Activated naive CD4-positive, alpha-beta T cell treated with anti-CD3 and anti-CD28 coated beads, Interleukin-2, amount 10 ng/mL, durations not matched to agents 7 days and 5 days (primary cell): ENCODE data around the gene GAREM1.
A peak's percentile ranks its signal among the peaks of the same experiment; 100 is the strongest.

ENCODE experiments used
- CTCF ChIA-PET: fragments of 350-600 bp; sonication (Branson Sonifier 250); formaldehyde crosslinking; loops from one replicate; lab custom pipeline; 2021; ENCODE audit warnings: antibody characterized with exemption; lab: Charles Lee
- DNase-seq: peaks from one replicate; pipeline ENCODE4 v3.0.0-alpha.2; 2020
- H3K27ac Mint-ChIP-seq: one replicate; pipeline ENCODE4 v1.8.0; 2021; ENCODE audit warnings: mild to moderate bottlenecking, moderate library complexity, mixed read lengths
- H3K27me3 Mint-ChIP-seq: one replicate; pipeline ENCODE4 v1.8.0; 2021; ENCODE audit warnings: mild to moderate bottlenecking, mixed read lengths
- H3K36me3 Mint-ChIP-seq: one replicate; pipeline ENCODE4 v1.8.0; 2021; ENCODE audit warnings: mixed read lengths
- H3K4me1 Mint-ChIP-seq: one replicate; pipeline ENCODE4 v1.8.0; 2021; ENCODE audit warnings: mixed read lengths
- H3K4me3 Mint-ChIP-seq: one replicate; pipeline ENCODE4 v1.8.0; 2021; ENCODE audit warnings: mild to moderate bottlenecking, moderate library complexity, mixed read lengths
- H3K9me3 Mint-ChIP-seq: one replicate; pipeline ENCODE4 v1.8.0; 2021; ENCODE audit warnings: mixed read lengths

GAREM1 gene

GRCh38 chr18:32472841-32473240 lies 2.2 kb upstream of the GAREM1 start:
- Mint-ChIP-seq H3K36me3 (no peaks in the 10 kb centered on the region), H3K4me3 (no peak overlapping the region), H3K27me3 (peaks cover 66% of the 10 kb centered on the region), H3K9me3 (no peaks in the 10 kb centered on the region), H3K27ac (no peak overlapping the region), H3K4me1 (peaks cover 29% of the 10 kb centered on the region)
- CTCF ChIA-PET, result interaction anchor here (1.0 to 1.6 kb wide), 2 partner anchors 204 to 315 kb away, joined by 3 read pairs; no protein-coding TSS in a partner anchor
- DNase-seq, result no peak

DNA sequence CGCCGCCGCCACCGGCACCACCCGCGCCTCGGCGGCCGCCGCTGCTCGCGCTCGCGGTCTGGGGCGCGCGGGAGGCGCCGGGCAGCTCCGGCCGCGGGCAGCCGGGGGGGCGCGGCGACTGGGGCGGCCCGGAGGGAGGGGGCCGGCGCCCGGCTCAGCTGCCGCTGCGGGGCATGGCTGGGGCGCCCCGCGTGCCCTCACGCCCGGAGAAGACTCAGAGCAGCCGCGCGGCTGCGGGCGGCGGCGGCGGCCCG lies 295 bp downstream of the GAREM1 start:
- Mint-ChIP-seq H3K4me3 (no peak overlapping the region), H3K4me1 (peaks cover 30% of the 10 kb centered on the region), H3K27me3 (peaks cover 57% of the 10 kb centered on the region), H3K9me3 (no peaks in the 10 kb centered on the region), H3K27ac (no peak overlapping the region), H3K36me3 (no peaks in the 10 kb centered on the region)
- CTCF ChIA-PET, result interaction anchor here (0.9 to 2.4 kb wide), 6 partner anchors 58 to 312 kb away, joined by 3 to 9 read pairs (median 6); no protein-coding TSS in a partner anchor
- DNase-seq, result no peak

DNA sequence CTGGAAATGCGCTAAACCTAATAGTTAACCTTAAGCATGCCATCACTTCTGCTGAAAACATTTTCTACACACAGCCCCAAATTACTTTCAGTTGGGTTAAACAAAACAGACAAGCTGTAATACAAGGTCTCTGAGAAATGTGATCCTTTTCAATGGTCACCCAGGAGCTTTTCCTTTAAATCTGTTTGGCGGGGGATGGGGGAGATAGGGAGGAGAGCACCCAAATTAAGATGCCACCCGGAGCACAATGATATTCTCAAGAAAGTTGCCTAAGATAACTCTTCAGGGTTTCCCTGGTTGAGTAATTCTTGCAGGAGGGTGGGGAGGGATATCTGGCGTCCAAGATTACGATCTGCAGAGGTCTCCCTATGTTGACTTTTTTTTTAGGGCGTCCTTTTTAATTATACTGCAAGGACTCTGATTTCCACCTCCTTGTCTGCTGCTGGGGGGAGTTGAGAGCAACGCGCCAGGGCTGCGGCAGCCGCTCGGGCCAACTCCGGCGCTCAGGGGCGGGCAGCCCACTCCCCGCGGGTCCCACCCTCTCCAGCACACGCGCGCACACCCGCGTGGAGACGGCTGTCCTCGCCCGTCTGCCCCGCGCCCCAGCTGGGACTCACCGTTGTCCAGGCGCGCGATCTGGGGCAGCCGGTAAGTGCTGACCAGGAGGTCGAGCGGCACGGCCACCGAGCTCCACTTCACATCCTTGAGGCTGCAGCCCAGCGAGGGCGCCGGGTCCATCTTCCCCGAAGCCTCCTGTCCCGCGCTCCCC lies 807 bp downstream of the GAREM1 start:
- Mint-ChIP-seq H3K36me3 (no peaks in the 10 kb centered on the region), H3K4me1 (peaks cover 30% of the 10 kb centered on the region), H3K27ac (no peak overlapping the region), H3K9me3 (no peaks in the 10 kb centered on the region), H3K27me3 (peaks cover 54% of the 10 kb centered on the region), H3K4me3 (peak overlapping the region; percentile 77)
- peak; percentile 24 for DNase-seq
- CTCF ChIA-PET, result interaction anchor here (0.9 to 2.4 kb wide), 4 partner anchors 59 to 312 kb away, joined by 3 to 9 read pairs (median 6); no protein-coding TSS in a partner anchor

DNA sequence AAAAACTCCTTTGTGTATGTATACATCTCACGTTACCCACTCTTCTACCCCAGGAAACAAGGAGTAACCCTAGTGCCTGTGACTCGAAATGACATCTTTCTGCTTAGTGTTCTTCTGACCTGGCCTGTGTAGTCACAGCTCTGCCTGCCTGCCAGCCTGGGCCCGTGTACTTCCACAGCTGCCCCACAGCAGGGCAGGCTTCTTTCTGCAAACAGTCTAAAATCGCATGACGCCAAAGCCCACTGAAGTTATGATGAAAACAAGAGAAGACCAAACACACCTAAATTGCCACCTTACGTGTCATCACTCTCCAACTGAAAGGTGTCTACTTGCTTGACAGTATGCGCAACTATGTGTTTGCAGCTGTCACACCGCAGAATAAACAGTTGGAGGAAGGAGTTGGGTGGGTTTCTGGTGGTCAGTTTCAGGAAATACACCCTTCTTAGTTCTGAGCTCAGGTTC lies 1.5 kb downstream of the GAREM1 start:
- no peaks in the 10 kb centered on the region for H3K9me3 Mint-ChIP-seq
- peaks cover 30% of the 10 kb centered on the region for H3K4me1 Mint-ChIP-seq
- no peaks in the 10 kb centered on the region for H3K36me3 Mint-ChIP-seq
- H3K27ac Mint-ChIP-seq, result no peak overlapping the region
- no peak for DNase-seq
- H3K4me3 Mint-ChIP-seq, result peak overlapping the region; percentile 77
- H3K27me3 Mint-ChIP-seq, result peaks cover 54% of the 10 kb centered on the region
- CTCF ChIA-PET, result interaction anchor here (2.4 kb wide), 1 partner anchor 83 kb away, joined by 7 read pairs; no protein-coding TSS in a partner anchor

- DNase-seq, result no peak
Observed at GRCh38 chr18:32468147-32468845, 2.4 kb downstream of the GAREM1 start.

DNA sequence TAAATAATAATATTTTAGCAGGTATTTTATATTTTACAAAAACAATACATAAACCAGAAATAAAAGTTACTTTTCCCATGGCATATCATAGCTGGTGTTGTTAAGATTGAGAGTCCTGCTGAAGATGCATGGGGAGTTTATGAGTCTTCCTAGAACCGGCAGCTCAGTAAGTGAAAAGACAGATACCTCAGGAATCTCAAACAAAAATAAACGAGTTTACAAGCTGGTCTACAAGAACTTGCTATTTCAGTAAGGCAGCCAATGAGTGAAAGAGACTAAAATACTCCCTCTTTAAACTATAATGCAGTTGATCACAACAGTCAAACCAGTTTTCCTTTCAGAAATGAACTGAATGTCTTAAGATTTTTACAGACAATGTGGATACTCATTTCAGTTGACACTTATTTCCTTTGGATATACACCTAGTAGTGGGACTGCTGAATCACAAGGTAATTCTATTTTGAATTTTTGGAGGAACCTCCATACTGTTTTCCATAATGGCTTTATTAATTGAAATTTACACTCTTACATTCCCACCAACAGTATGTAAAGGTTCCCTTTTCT lies 8.9 kb downstream of the GAREM1 start:
- CTCF ChIA-PET, result no interaction called here
- no peak overlapping the region for H3K4me3 Mint-ChIP-seq
- H3K27ac Mint-ChIP-seq, result no peak overlapping the region
- no peaks in the 10 kb centered on the region for H3K9me3 Mint-ChIP-seq
- no peaks in the 10 kb centered on the region for H3K4me1 Mint-ChIP-seq
- H3K36me3 Mint-ChIP-seq, result no peaks in the 10 kb centered on the region
- no peak for DNase-seq
- peaks cover 6% of the 10 kb centered on the region for H3K27me3 Mint-ChIP-seq

More at GRCh38 chr18:32468147-32468845, 2.4 kb downstream of the GAREM1 start:
- Mint-ChIP-seq H3K36me3 (no peaks in the 10 kb centered on the region), H3K4me3 (no peak overlapping the region), H3K4me1 (peaks cover 30% of the 10 kb centered on the region), H3K27ac (no peak overlapping the region), H3K9me3 (no peaks in the 10 kb centered on the region), H3K27me3 (peaks cover 54% of the 10 kb centered on the region)
- CTCF ChIA-PET, result interaction anchor here (0.6 kb wide), 1 partner anchor 80 kb away, joined by 3 read pairs; no protein-coding TSS in a partner anchor

DNA sequence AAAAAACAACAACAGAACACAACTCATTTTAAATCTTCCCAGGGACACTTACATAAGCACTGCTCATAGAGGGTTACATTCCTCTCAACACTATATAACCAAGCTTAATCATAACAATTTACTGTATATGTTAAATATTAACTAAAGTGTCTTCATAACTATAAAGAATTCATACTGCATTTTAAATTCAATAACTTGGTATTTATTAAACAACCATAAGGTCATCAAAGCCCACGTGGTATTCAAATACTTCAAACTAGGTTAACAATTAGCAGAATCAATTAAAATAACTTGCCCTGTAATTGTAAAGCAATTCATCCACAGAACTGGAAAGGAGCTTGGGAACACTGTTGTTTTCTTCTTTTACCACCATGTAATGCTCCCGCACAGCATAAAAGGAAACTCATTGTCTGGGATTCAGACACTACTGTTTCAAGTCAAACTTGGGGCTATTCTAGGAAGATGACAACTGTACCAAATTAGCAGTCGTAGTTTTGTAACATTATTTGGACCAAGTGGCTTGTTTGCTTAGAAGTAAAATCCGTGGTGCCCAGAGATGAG lies 10.4 kb downstream of the GAREM1 start:
- H3K4me1 Mint-ChIP-seq, result no peaks in the 10 kb centered on the region
- no peak overlapping the region for H3K27ac Mint-ChIP-seq
- no peak overlapping the region for H3K4me3 Mint-ChIP-seq
- peaks cover under 1% of the 10 kb centered on the region for H3K27me3 Mint-ChIP-seq
- DNase-seq, result no peak
- no peaks in the 10 kb centered on the region for H3K9me3 Mint-ChIP-seq
- CTCF ChIA-PET, result no interaction called here
- no peaks in the 10 kb centered on the region for H3K36me3 Mint-ChIP-seq

- no peak for DNase-seq
- CTCF ChIA-PET, result no interaction called here
- Mint-ChIP-seq H3K9me3 (no peaks in the 10 kb centered on the region), H3K27ac (no peak overlapping the region), H3K4me3 (no peak overlapping the region), H3K36me3 (no peaks in the 10 kb centered on the region), H3K27me3 (peaks cover 3% of the 10 kb centered on the region), H3K4me1 (no peaks in the 10 kb centered on the region)
Observed at GRCh38 chr18:32459361-32460101, 11.2 kb downstream of the GAREM1 start.

DNA sequence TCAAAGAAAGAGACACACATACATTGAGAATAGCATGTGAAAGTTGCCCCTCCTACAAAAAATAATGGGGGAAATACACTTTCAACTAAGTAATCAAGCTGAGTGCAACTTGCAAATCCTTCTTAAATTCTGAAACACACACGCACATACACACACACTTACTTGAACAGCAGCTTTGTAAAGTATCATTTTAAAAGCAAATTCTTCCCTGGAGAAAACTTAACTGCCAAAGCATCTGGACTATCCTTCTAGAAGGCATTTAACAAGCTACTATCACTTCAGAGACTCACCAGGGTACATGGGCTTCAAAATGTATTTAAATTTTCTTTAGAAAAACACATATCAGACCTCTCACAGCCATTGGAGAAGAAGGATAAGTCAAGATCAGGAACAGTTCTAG lies 15.3 kb downstream of the GAREM1 start:
- H3K27me3 Mint-ChIP-seq, result peaks cover 5% of the 10 kb centered on the region
- no peak overlapping the region for H3K27ac Mint-ChIP-seq

DNA sequence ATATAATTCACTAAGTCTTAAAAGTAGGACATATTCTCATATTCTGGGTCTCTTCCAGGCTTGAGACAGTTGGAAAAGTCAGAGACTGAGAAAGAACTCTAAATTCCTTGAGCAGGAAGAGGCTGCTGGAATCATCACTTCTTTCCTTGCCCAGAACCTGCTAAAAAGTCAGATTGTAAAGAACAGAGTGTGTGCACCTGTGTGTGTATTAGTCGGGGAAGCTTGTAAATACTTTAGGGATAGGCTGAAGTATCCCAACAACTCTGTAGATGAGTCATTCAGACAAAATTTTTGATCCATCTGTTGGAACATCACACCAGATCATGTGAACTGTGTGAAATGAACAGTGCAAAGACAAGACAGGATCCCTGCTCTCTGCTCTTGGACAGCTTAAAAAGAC lies 16.1 kb downstream of the GAREM1 start:
- Mint-ChIP-seq H3K9me3 (no peaks in the 10 kb centered on the region), H3K36me3 (no peaks in the 10 kb centered on the region), H3K4me3 (no peak overlapping the region), H3K27me3 (peaks cover 5% of the 10 kb centered on the region), H3K4me1 (no peaks in the 10 kb centered on the region), H3K27ac (no peak overlapping the region)
- CTCF ChIA-PET, result no interaction called here
- no peak for DNase-seq

More for the DNA sequence above, 15.3 kb downstream of the GAREM1 start:
- no peaks in the 10 kb centered on the region for H3K36me3 Mint-ChIP-seq
- no peaks in the 10 kb centered on the region for H3K4me1 Mint-ChIP-seq
- H3K4me3 Mint-ChIP-seq, result no peak overlapping the region
- H3K9me3 Mint-ChIP-seq, result no peaks in the 10 kb centered on the region
- CTCF ChIA-PET, result no interaction called here
- no peak for DNase-seq

DNA sequence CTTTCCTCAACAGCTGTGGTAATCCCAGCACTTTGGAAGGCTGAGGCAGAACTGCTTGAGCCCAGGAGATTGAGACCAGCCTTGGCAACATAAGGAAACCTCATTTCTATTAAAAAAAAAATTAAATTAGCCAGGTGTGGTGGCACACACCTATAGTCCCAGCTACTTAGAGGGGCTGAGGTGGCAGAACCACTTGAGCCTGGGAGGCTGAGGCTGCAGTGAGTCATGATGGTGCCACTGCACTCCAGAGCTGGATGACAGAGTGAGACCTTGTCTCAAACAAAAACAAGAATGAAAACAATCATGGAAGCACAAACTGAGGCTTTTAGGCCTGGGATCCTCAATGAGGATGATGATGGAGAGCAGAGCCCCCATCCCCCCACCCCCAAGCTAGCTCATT lies 19.8 kb downstream of the GAREM1 start:
- no peak for DNase-seq
- Mint-ChIP-seq H3K4me1 (no peaks in the 10 kb centered on the region), H3K4me3 (no peak overlapping the region), H3K9me3 (no peaks in the 10 kb centered on the region), H3K36me3 (no peaks in the 10 kb centered on the region), H3K27ac (no peak overlapping the region), H3K27me3 (peaks cover 5% of the 10 kb centered on the region)
- CTCF ChIA-PET, result interaction anchor here (0.6 kb wide), 1 partner anchor 101 kb away, joined by 4 read pairs; no protein-coding TSS in a partner anchor

DNA sequence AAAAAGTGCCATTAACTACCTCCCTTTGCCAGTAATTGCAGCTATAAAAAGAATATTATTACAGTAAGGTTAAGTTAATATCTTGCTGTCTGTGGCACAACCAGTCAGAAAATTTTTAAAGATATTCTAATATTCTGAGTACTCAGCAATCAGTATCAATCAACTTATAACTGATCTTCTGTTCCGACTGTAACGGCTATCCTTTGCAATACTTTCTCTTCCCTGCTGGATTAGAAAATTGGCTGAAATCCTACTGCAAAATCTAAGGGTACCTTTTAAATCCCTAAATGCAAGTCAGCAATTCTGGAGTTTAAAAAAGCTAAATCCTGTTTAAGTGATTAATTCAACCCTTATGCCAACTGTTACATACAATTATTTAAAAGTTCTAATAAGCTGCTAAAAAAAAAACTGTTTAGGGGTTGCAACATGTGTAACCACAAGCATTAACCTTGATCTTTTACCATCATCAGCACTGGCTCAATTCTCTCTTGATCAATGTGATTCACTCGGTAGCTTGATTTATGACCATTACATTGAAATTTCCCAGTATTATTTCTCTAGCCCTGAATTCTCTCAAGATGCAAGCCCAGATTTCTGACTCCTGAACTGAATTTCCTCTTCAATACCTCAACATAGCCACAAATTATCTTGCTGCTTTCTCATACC lies 20.5 kb downstream of the GAREM1 start:
- Mint-ChIP-seq H3K4me1 (no peaks in the 10 kb centered on the region), H3K9me3 (no peaks in the 10 kb centered on the region), H3K36me3 (no peaks in the 10 kb centered on the region), H3K4me3 (no peak overlapping the region), H3K27me3 (peaks cover 5% of the 10 kb centered on the region), H3K27ac (no peak overlapping the region)
- CTCF ChIA-PET, result interaction anchor here (1.0 kb wide), 1 partner anchor 10 kb away, joined by 3 read pairs; no protein-coding TSS in a partner anchor
- DNase-seq, result no peak

- Mint-ChIP-seq H3K4me1 (no peaks in the 10 kb centered on the region), H3K36me3 (no peaks in the 10 kb centered on the region), H3K9me3 (no peaks in the 10 kb centered on the region), H3K4me3 (no peak overlapping the region), H3K27me3 (no peaks in the 10 kb centered on the region), H3K27ac (no peak overlapping the region)
- no peak for DNase-seq
- CTCF ChIA-PET, result no interaction called here
Observed at GRCh38 chr18:32446780-32447179, 23.9 kb downstream of the GAREM1 start.
